GM23248 (cell line): Measurements from ENCODE around the gene RER1. TPM values are rescaled to one million over a fixed set of nuclear protein-coding genes. Genes with fewer than 3 reads are reported as not detected.

Experiments used
- DNase-seq: peaks from one replicate; pipeline ENCODE4 v3.0.0-alpha.2; 2015
- H2AFZ ChIP-seq: fragments of 200-600 bp; sonication (generic); 2 replicates; pipeline ENCODE4 v1.6.1; 2016; ENCODE audit warnings: antibody characterized with exemption
- H3F3A ChIP-seq: fragments of 200-600 bp; sonication (generic); 2 replicates; pipeline ENCODE4 v1.6.1; 2016; ENCODE audit warnings: mild to moderate bottlenecking, antibody characterized with exemption, mixed run types; ENCODE audit not compliant: insufficient read depth
- H3K27ac ChIP-seq: fragments of 200-600 bp; sonication (generic); 2 replicates; pipeline ENCODE4 v1.5.1; 2016; ENCODE audit warnings: mild to moderate bottlenecking
- H3K27me3 ChIP-seq: fragments of 200-600 bp; sonication (generic); replicated peaks from 2 replicates; pipeline ENCODE4 v1.6.1; 2016; ENCODE audit warnings: mild to moderate bottlenecking; ENCODE audit not compliant: insufficient read depth
- H3K36me3 ChIP-seq: fragments of 200-600 bp; sonication (generic); 2 replicates; pipeline ENCODE4 v1.6.1; 2016; ENCODE audit warnings: low read depth, mild to moderate bottlenecking
- H3K4me1 ChIP-seq: fragments of 200-600 bp; sonication (generic); 2 replicates; pipeline ENCODE4 v1.6.1; 2016; ENCODE audit warnings: mild to moderate bottlenecking; ENCODE audit not compliant: insufficient read depth
- H3K4me2 ChIP-seq: fragments of 200-600 bp; sonication (generic); one replicate; pipeline ENCODE4 v1.6.1; 2016; ENCODE audit warnings: mild to moderate bottlenecking; ENCODE audit not compliant: unreplicated experiment
- H3K4me3 ChIP-seq: fragments of 200-600 bp; sonication (generic); 2 replicates; pipeline ENCODE4 v1.5.1; 2016; ENCODE audit warnings: mild to moderate bottlenecking
- H3K79me2 ChIP-seq: fragments of 200-600 bp; sonication (generic); 2 replicates; pipeline ENCODE4 v1.6.1; 2016; ENCODE audit warnings: mild to moderate bottlenecking; ENCODE audit not compliant: insufficient read depth
- H3K9ac ChIP-seq: fragments of 200-600 bp; sonication (generic); 2 replicates; pipeline ENCODE4 v1.6.1; 2016; ENCODE audit warnings: mild to moderate bottlenecking
- H3K9me2 ChIP-seq: fragments of 200-600 bp; sonication (generic); 2 replicates; pipeline ENCODE4 v1.6.1; 2016; ENCODE audit warnings: mixed run types, mild to moderate bottlenecking, moderate library complexity; ENCODE audit not compliant: insufficient read depth
- H3K9me3 ChIP-seq: fragments of 200-600 bp; sonication (generic); one replicate; pipeline ENCODE4 v1.6.1; 2017; ENCODE audit warnings: low read depth
- H4K20me1 ChIP-seq: fragments of 200-600 bp; sonication (generic); 2 replicates; pipeline ENCODE4 v1.6.0; 2016; ENCODE audit not compliant: insufficient read depth
- EZH2 ChIP-seq: fragments of 200-600 bp; sonication (generic); IDR thresholded peaks from 2 replicates; pipeline ENCODE4 v1.6.1; 2018; ENCODE audit warnings: antibody characterized with exemption, mild to moderate bottlenecking; ENCODE audit not compliant: insufficient read depth, poor library complexity, severe bottlenecking
- EZH2phosphoT487 ChIP-seq: fragments of 200-600 bp; sonication (generic); IDR thresholded peaks from 2 replicates; pipeline ENCODE4 v1.6.1; 2018; ENCODE audit warnings: antibody characterized with exemption, moderate library complexity, mild to moderate bottlenecking, low read depth; ENCODE audit not compliant: insufficient read depth
- WGBS, 2 experiments: methylation state at CpG; one replicate each; pipeline ENCODE4 v1.1.6; 2015 to 2017; ENCODE audit warnings: low lambda C conversion rate in 2 of 2, low coverage in 1 of 2; ENCODE audit errors: missing lambda C conversion rate in 2 of 2; 5-methylcytosine and 5-hydroxymethylcytosine counted together
- in situ Hi-C: fragments of 300-500 bp; cut with MboI; formaldehyde crosslinking; loops from 2 replicates; pipeline ENCODE4 v1.15.0; 2020
- polyA plus RNA-seq: library from polyadenylated mRNA; unstranded; fragments of >200 nt; fragmentation: Nextera tagmentation; extraction: Ambion mirVana; gene quantifications from 2 replicates; pipeline ENCODE4 v1.2.1, GENCODE V29; 2016
- total RNA-seq: library from RNA; depleted of rRNA; stranded (reverse); fragments of >200 nt; shearing (Covaris generic); gene quantifications from 2 replicates; pipeline ENCODE4 v1.2.3, GENCODE V29; 2014

Gene RER1
- total and polyA plus RNA-seq, 2 experiments from 2014 or later, result 135 to 331 TPM

- no peaks in the 10 kb centered on the region for H3F3A ChIP-seq
- no peak for DNase-seq
- H2AFZ ChIP-seq, result no peak overlapping the region
- no peaks in the 10 kb centered on the region for H3K79me2 ChIP-seq
- H4K20me1 ChIP-seq, result no peaks in the 10 kb centered on the region
- H3K27ac ChIP-seq, result no peak overlapping the region
- no peak overlapping the region for H3K4me2 ChIP-seq
- H3K36me3 ChIP-seq, result no peaks in the 10 kb centered on the region
- H3K9ac ChIP-seq, result no peak overlapping the region
- H3K4me3 ChIP-seq, result no peak overlapping the region
- TF ChIP-seq EZH2phosphoT487 (no peak), EZH2 (no peak)
- no peaks in the 10 kb centered on the region for H3K4me1 ChIP-seq
- no peaks in the 10 kb centered on the region for H3K27me3 ChIP-seq
- WGBS, 2 experiments, result 86 to 89% methylated on average over 21 of the region's 21 CpGs
- in situ Hi-C loops, result no loop called here
- H3K9me2 ChIP-seq, result no peaks in the 10 kb centered on the region
- no peaks in the 10 kb centered on the region for H3K9me3 ChIP-seq
These were observed 38.6 kb upstream of the RER1 start for GRCh38 chr1:2352897-2353550.

- H3K36me3 ChIP-seq, result no peaks in the 10 kb centered on the region
- no peak overlapping the region for H3K4me3 ChIP-seq
- H4K20me1 ChIP-seq, result no peaks in the 10 kb centered on the region
- H3K27me3 ChIP-seq, result no peaks in the 10 kb centered on the region
- in situ Hi-C loops, result no loop called here
- no peak overlapping the region for H2AFZ ChIP-seq
- H3K9ac ChIP-seq, result no peak overlapping the region
- no peaks in the 10 kb centered on the region for H3K9me3 ChIP-seq
- WGBS, 2 experiments, result 82 to 83% methylated on average over 27 to 28 of the region's 28 CpGs
- H3K4me1 ChIP-seq, result no peaks in the 10 kb centered on the region
- no peak for DNase-seq
- TF ChIP-seq EZH2phosphoT487 (no peak), EZH2 (no peak)
- H3F3A ChIP-seq, result no peaks in the 10 kb centered on the region
- no peak overlapping the region for H3K4me2 ChIP-seq
- no peaks in the 10 kb centered on the region for H3K9me2 ChIP-seq
- no peaks in the 10 kb centered on the region for H3K79me2 ChIP-seq
- no peak overlapping the region for H3K27ac ChIP-seq
These were observed 37.8 kb upstream of the RER1 start for GRCh38 chr1:2353551-2354438.

- no peak overlapping the region for H2AFZ ChIP-seq
- no peaks in the 10 kb centered on the region for H3F3A ChIP-seq
- H3K9me2 ChIP-seq, result no peaks in the 10 kb centered on the region
- H3K9me3 ChIP-seq, result no peaks in the 10 kb centered on the region
- no peak overlapping the region for H3K27ac ChIP-seq
- no peaks in the 10 kb centered on the region for H3K4me1 ChIP-seq
- WGBS, 2 experiments, result 61 to 62% methylated on average over 38 of the region's 38 CpGs
- no peaks in the 10 kb centered on the region for H3K27me3 ChIP-seq
- H3K4me3 ChIP-seq, result no peak overlapping the region
- no peaks in the 10 kb centered on the region for H3K36me3 ChIP-seq
- in situ Hi-C loops, result no loop called here
- H3K79me2 ChIP-seq, result no peaks in the 10 kb centered on the region
- no peak overlapping the region for H3K4me2 ChIP-seq
- no peak overlapping the region for H3K9ac ChIP-seq
- no peaks in the 10 kb centered on the region for H4K20me1 ChIP-seq
- TF ChIP-seq EZH2phosphoT487 (no peak), EZH2 (no peak)
- DNase-seq, result no peak
These were observed 36.9 kb upstream of the RER1 start for GRCh38 chr1:2354511-2355372.
